Measurements from ENCODE around the gene YPEL1. TPM values are rescaled to one million over a fixed set of nuclear protein-coding genes. Genes with fewer than 3 reads are reported as not detected.
"Not testable (repeated sequence)": the region's sequence is repeated elsewhere in the genome, so short reads cannot be mapped to it uniquely, and the experiment has no call there.

The YPEL1 gene
- total and polyA plus RNA-seq, 2 donors (not counting 1 experiment from before 2014, with no cell fraction given) = 0.36 to 2.3 TPM

DNA sequence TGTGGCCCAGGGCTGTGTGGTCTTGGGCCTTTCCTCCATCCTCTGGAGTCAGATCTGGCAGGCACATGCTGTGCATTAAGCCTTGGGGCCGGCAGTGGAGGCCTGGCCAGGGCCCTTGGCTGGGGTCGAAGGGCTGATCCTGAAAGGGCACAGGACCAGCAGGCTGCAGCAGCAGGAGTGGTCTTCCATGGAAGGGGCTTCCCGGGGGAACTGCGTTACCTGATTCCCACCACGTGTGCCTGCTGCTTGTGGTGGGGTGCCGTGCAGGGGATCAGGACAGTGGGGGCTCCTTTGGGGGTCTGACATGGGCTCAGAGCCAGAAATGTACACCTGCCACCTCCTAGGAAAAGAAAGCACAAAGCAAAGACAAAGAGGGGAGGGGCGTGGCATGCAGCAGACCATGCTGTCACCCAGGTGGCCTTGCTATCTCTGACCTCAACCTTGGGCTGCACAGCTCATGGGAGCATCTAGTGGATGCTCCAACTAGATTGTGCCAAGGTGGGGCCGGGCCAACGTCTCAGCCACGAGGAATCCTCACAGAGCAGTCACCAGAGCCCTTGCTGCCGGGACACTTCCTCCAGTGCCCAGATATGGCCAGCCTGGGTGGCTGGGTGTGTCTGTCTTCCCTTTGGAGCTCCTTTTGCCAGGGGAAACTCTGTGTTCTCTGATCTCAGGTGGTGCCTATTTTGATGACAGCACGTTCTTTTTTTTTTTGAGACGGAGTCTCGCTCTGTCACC, 17.9 kb upstream of the YPEL1 start:
- Histone ChIP-seq H3K9me3 (ENCODE audit: control insufficient read depth, insufficient read depth, low read depth, low read length) (no peaks in the 10 kb centered on the region), H4K20me1 (ENCODE audit: control insufficient read depth, extremely low read depth, insufficient read depth, low read length) (no peaks in the 10 kb centered on the region), H2AFZ (ENCODE audit: low read length) (no peak overlapping the region), H3K4me3 (replicated peaks in 1 of 4; ENCODE audit: control extremely low read depth in 1 of 4, insufficient read depth in 1 of 4, low read depth in 3 of 4, low read length in 4 of 4) (no peak overlapping the region), H3K4me1 (ENCODE audit: control insufficient read depth, extremely low read depth, insufficient read depth, low read length) (peaks cover 15% of the 10 kb centered on the region), H3K4me2 (ENCODE audit: extremely low read depth, insufficient read depth, low read length) (no peak overlapping the region), H3K36me3 (ENCODE audit: control insufficient read depth, insufficient read depth, low read length) (peaks cover 2% of the 10 kb centered on the region), H3K79me2 (ENCODE audit: control insufficient read depth, insufficient read depth, low read length) (no peaks in the 10 kb centered on the region), H3K27ac (ENCODE audit: insufficient read depth, low read length) (no peak overlapping the region), H3K9ac (ENCODE audit: insufficient read depth, low read length) (no peak overlapping the region), H3K27me3 (ENCODE audit: control insufficient read depth, insufficient read depth, low read length) (no peaks in the 10 kb centered on the region)
- DNase-seq (ENCODE audit: low read depth in 2 of 2) = no peak
- TF ChIP-seq, protein P1, sequence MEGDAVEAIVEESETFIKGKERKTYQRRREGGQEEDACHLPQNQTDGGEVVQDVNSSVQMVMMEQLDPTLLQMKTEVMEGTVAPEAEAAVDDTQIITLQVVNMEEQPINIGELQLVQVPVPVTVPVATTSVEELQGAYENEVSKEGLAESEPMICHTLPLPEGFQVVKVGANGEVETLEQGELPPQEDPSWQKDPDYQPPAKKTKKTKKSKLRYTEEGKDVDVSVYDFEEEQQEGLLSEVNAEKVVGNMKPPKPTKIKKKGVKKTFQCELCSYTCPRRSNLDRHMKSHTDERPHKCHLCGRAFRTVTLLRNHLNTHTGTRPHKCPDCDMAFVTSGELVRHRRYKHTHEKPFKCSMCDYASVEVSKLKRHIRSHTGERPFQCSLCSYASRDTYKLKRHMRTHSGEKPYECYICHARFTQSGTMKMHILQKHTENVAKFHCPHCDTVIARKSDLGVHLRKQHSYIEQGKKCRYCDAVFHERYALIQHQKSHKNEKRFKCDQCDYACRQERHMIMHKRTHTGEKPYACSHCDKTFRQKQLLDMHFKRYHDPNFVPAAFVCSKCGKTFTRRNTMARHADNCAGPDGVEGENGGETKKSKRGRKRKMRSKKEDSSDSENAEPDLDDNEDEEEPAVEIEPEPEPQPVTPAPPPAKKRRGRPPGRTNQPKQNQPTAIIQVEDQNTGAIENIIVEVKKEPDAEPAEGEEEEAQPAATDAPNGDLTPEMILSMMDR (conservative IDR thresholded peaks at IDR 0.05 in 1 of 2, IDR thresholded peaks at IDR 0.05 in 1 of 2; ENCODE audit: low read depth in 1 of 2, low read length in 2 of 2) = no peak
- no peak for TF ChIP-seq EZH2 (IDR thresholded peaks at IDR 0.05; ENCODE audit: low read length, missing control alignments)

DNA sequence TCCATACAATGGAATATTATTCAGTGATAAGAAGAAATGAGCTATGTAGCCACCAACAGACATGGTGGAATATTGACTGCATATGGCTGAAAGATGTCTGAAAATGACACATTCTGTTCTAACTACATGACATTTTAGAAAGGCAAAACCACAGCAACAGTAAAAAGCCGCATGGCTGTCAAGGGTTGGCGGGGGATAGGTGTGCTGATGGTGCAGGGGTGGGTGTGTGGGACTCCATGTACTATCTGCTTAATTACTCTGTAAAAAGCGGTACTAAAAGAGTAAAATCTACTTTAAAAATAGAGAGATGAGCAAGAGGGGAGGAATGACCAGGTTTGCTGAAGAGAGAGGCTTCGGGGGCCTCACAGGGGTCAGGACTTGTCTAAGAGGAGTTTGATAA, 16.7 kb upstream of the YPEL1 start:
- no peak for TF ChIP-seq EZH2 (IDR thresholded peaks at IDR 0.05; ENCODE audit: low read length, missing control alignments)
- TF ChIP-seq, protein P1 (conservative IDR thresholded peaks at IDR 0.05 in 1 of 2, IDR thresholded peaks at IDR 0.05 in 1 of 2; ENCODE audit: low read depth in 1 of 2, low read length in 2 of 2) = no peak
- no peaks in the 10 kb centered on the region for H3K9me3 ChIP-seq (ENCODE audit: control insufficient read depth, insufficient read depth, low read depth, low read length)

DNA sequence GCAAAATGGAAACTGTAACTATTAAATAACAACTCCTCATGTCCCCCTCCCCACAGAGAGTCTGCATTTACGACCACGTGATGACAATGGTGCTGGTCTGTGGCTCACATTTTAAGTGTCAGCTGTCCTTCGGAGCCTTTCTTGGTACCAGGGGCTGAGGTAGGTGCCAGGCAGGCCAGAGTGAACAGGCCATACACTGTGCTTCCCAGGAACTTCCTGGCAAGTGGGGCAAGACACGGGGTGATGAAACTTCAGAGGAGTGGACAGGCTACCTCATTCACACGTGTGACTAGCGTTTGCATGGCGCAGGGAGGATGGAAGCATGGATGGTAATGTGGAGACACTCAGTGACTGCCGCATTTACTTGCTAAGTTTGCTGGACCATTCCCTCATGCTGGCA, 10.4 kb upstream of the YPEL1 start:
- Histone ChIP-seq H3K36me3 (ENCODE audit: control insufficient read depth, insufficient read depth, low read length) (no peaks in the 10 kb centered on the region), H3K27ac (ENCODE audit: insufficient read depth, low read length) (no peak overlapping the region), H3K4me2 (ENCODE audit: extremely low read depth, insufficient read depth, low read length) (no peak overlapping the region), H3K79me2 (ENCODE audit: control insufficient read depth, insufficient read depth, low read length) (no peaks in the 10 kb centered on the region), H3K4me1 (ENCODE audit: control insufficient read depth, extremely low read depth, insufficient read depth, low read length) (no peaks in the 10 kb centered on the region), H3K9me3 (ENCODE audit: control insufficient read depth, insufficient read depth, low read depth, low read length) (no peaks in the 10 kb centered on the region), H3K9ac (ENCODE audit: insufficient read depth, low read length) (no peak overlapping the region), H4K20me1 (ENCODE audit: control insufficient read depth, extremely low read depth, insufficient read depth, low read length) (no peaks in the 10 kb centered on the region), H3K4me3 (replicated peaks in 1 of 4; ENCODE audit: control extremely low read depth in 1 of 4, insufficient read depth in 1 of 4, low read depth in 3 of 4, low read length in 4 of 4) (no peak overlapping the region), H2AFZ (ENCODE audit: low read length) (no peak overlapping the region), H3K27me3 (ENCODE audit: control insufficient read depth, insufficient read depth, low read length) (peaks cover 2% of the 10 kb centered on the region)
- DNase-seq (ENCODE audit: low read depth in 2 of 2) = no peak
- no peak for TF ChIP-seq EZH2 (IDR thresholded peaks at IDR 0.05; ENCODE audit: low read length, missing control alignments)
- TF ChIP-seq, protein P1 (conservative IDR thresholded peaks at IDR 0.05 in 1 of 2, IDR thresholded peaks at IDR 0.05 in 1 of 2; ENCODE audit: low read depth in 1 of 2, low read length in 2 of 2) = no peak

More for the DNA sequence above, 16.7 kb upstream of the YPEL1 start:
- Histone ChIP-seq H3K27ac (ENCODE audit: insufficient read depth, low read length) (no peak overlapping the region), H3K4me2 (ENCODE audit: extremely low read depth, insufficient read depth, low read length) (no peak overlapping the region), H3K27me3 (ENCODE audit: control insufficient read depth, insufficient read depth, low read length) (no peaks in the 10 kb centered on the region), H3K9ac (ENCODE audit: insufficient read depth, low read length) (no peak overlapping the region), H3K4me3 (replicated peaks in 1 of 4; ENCODE audit: control extremely low read depth in 1 of 4, insufficient read depth in 1 of 4, low read depth in 3 of 4, low read length in 4 of 4) (no peak overlapping the region), H4K20me1 (ENCODE audit: control insufficient read depth, extremely low read depth, insufficient read depth, low read length) (no peaks in the 10 kb centered on the region), H2AFZ (ENCODE audit: low read length) (no peak overlapping the region), H3K4me1 (ENCODE audit: control insufficient read depth, extremely low read depth, insufficient read depth, low read length) (peaks cover 15% of the 10 kb centered on the region), H3K79me2 (ENCODE audit: control insufficient read depth, insufficient read depth, low read length) (no peaks in the 10 kb centered on the region), H3K36me3 (ENCODE audit: control insufficient read depth, insufficient read depth, low read length) (no peaks in the 10 kb centered on the region)
- no peak for DNase-seq (ENCODE audit: low read depth in 2 of 2)

DNA sequence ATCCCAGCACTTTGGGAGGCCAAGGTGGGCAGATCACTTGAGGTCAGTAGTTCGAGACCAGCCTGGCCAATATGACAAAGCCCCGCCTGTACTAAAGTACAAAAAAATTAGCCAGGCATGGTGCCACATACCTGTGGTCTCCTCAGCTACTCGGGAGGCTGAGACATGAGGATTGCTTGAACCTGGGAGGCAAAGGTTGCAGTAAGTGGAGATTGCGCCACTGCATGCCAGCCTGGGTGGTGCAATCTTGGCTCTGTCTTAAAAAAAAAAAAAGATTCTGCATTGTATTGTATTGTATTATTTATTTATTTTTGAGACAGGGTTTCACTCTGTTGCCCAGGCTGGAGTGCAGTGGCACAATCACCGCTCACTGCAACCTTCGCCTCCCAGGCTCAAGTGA, 9.3 kb upstream of the YPEL1 start:
- not testable (repeated sequence) for H3K27ac ChIP-seq (ENCODE audit: insufficient read depth, low read length); H4K20me1 ChIP-seq (ENCODE audit: control insufficient read depth, extremely low read depth, insufficient read depth, low read length); H2AFZ ChIP-seq (ENCODE audit: low read length); H3K9ac ChIP-seq (ENCODE audit: insufficient read depth, low read length); H3K4me2 ChIP-seq (ENCODE audit: extremely low read depth, insufficient read depth, low read length); H3K79me2 ChIP-seq (ENCODE audit: control insufficient read depth, insufficient read depth, low read length); H3K4me1 ChIP-seq (ENCODE audit: control insufficient read depth, extremely low read depth, insufficient read depth, low read length); H3K27me3 ChIP-seq (ENCODE audit: control insufficient read depth, insufficient read depth, low read length); H3K36me3 ChIP-seq (ENCODE audit: control insufficient read depth, insufficient read depth, low read length); H3K9me3 ChIP-seq (ENCODE audit: control insufficient read depth, insufficient read depth, low read depth, low read length); H3K4me3 ChIP-seq (replicated peaks in 1 of 4; ENCODE audit: control extremely low read depth in 1 of 4, insufficient read depth in 1 of 4, low read depth in 3 of 4, low read length in 4 of 4)
- DNase-seq (ENCODE audit: low read depth in 2 of 2) = peak in 1 of 2 donors; percentile 38

Measured in fibroblast of lung (primary cell).